ENCODE results near the gene SYCP1. TPM values are rescaled to one million over a fixed set of nuclear protein-coding genes. Genes with fewer than 3 reads are reported as not detected.

Gene SYCP1
- total and polyA plus RNA-seq, 2 of the 13 experiments (the other 11 are each of a cell fraction or from before 2014, with no cell fraction given), result not detected

DNA sequence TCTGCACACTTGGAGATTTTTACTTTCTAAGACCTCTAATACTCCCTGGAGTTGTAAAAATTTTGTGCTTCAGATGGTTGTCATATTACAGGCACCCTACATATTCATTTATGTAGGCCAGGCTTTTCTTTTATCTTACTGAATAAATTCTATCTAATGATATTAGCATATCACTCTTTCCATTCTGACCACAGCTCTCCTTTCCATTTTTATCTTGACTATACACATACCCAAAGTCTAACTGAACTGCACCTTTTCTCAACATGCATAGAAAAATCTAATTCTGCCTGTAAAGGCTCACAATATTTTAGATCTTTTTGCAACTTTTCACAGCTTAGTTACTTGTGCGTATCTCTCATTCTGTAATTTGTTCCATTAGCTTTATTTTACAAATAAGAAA lies 122.2 kb downstream of the SYCP1 start (continued):
- TF ChIP-seq RCOR2 (CRISPR knock-in tag; IDR thresholded peaks at IDR 0.05), result no peak
- TF ChIP-seq KDM2A (CRISPR knock-in tag; IDR thresholded peaks at IDR 0.05; ENCODE audit: borderline replicate concordance, low read depth), result no peak
- no peak for TF ChIP-seq FOXC1 (CRISPR knock-in tag; IDR thresholded peaks at IDR 0.05; ENCODE audit: borderline replicate concordance)
- TF ChIP-seq, protein P1, sequence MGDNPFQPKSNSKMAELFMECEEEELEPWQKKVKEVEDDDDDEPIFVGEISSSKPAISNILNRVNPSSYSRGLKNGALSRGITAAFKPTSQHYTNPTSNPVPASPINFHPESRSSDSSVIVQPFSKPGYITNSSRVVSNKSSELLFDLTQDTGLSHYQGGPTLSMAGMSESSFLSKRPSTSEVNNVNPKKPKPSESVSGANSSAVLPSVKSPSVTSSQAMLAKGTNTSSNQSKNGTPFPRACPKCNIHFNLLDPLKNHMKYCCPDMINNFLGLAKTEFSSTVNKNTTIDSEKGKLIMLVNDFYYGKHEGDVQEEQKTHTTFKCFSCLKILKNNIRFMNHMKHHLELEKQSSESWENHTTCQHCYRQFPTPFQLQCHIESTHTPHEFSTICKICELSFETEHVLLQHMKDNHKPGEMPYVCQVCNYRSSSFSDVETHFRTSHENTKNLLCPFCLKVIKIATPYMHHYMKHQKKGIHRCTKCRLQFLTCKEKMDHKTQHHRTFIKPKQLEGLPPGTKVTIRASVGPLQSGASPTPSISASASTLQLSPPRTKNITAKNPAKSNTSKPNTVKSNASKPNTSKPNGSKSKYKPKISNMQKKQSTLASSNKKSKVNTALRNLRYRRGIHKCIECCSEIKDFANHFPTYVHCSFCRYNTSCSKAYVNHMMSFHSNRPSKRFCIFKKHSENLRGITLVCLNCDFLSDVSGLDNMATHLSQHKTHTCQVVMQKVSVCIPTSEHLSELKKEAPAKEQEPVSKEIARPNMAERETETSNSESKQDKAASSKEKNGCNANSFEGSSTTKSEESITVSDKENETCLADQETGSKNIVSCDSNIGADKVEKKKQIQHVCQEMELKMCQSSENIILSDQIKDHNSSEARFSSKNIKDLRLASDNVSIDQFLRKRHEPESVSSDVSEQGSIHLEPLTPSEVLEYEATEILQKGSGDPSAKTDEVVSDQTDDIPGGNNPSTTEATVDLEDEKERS (CRISPR knock-in tag; IDR thresholded peaks at IDR 0.05), result no peak
- TF ChIP-seq, protein P2, sequence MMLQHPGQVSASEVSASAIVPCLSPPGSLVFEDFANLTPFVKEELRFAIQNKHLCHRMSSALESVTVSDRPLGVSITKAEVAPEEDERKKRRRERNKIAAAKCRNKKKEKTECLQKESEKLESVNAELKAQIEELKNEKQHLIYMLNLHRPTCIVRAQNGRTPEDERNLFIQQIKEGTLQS (CRISPR knock-in tag; IDR thresholded peaks at IDR 0.05), result no peak
- TF ChIP-seq ZNF234 (CRISPR knock-in tag; conservative IDR thresholded peaks at IDR 0.05), result no peak
- no peak for TF ChIP-seq KDM6A (CRISPR knock-in tag; IDR thresholded peaks at IDR 0.05; ENCODE audit: low read depth)

DNA sequence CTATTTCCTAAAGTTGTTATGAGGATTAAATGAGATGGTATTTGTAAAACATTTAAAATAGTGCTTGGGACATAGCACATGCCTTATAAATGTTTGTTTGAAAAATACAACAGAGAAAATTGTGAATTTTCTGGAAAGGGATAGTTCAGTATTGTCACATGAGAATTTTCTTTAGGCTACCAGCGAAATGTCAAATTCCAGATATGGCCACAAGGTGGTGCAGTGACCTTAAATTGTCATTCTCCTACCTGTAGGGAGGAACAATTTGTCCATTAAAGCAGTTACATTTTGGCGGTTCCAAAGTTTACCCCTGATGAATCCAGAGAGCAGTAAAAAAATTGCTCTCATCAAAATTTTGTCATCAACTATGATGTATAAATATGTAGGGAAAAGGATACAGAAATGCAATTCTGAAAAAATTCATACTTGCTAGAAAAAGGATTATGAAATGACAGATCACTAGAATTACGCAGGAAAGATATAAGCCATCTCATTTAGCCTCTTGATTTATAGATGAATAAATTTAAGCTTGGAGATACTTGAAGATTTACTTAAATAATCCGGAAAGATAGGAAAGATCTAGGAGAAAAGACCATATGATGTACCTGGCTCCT lies 124.7 kb downstream of the SYCP1 start:
- no peak overlapping the region for H2AFZ ChIP-seq (ENCODE audit: low read length)
- ChIA-PET CTCF (ENCODE audit: low intra/inter-chr PET ratio, low total read pairs) (interaction anchor here (0.6 to 3.6 kb wide), 5 partner anchors 59 to 134 kb away, joined by 3 to 37 read pairs (median 16); no protein-coding TSS in a partner anchor), POLR2A (no interaction called here)
- H3K27me3 ChIP-seq (ENCODE audit: control insufficient read depth in 1 of 2, insufficient read depth in 2 of 2, low read length in 2 of 2), result no peaks in the 10 kb centered on the region
- in situ Hi-C loops (cut with HindIII; ENCODE audit: extremely low pct_ligation_motif_present, low pct_unique_long_range_greater_than_20kb) (loop anchor here (5.0 kb wide), 1 partner anchor 63 kb away; no protein-coding TSS in a partner anchor), intact Hi-C loops (cut with micrococcal nuclease; ENCODE audit: unreplicated experiment) (loop anchor here (1.0 to 2.0 kb wide), 3 partner anchors 62 to 134 kb away; no protein-coding TSS in a partner anchor)
- 0 out of 3 replicates have a peak, but pooled peaks have one; percentile 27 for ATAC-seq
- no peaks in the 10 kb centered on the region for H4K20me1 ChIP-seq (ENCODE audit: insufficient read depth, low read length)
- H3K79me2 ChIP-seq (ENCODE audit: insufficient read depth, low read length), result no peaks in the 10 kb centered on the region
- H3K4me3 ChIP-seq (replicated peaks in 1 of 3; ENCODE audit: insufficient read depth in 1 of 3, low read depth in 2 of 3, low read length in 3 of 3), result no peak overlapping the region
- H3K4me1 ChIP-seq (ENCODE audit: insufficient read depth, low read length), result no peaks in the 10 kb centered on the region
- H3K9me3 ChIP-seq (ENCODE audit: low read length), result 0 out of 2 replicates have a peak, but pooled peaks cover 11% of the 10 kb centered on the region
- FAIRE-seq, result peak; percentile 64
- no peak overlapping the region for H3K27ac ChIP-seq (ENCODE audit: extremely low read length, insufficient read depth, low read length)
- DNase-seq (ENCODE audit: low spot score), result peak; percentile 45
- H3K36me3 ChIP-seq (replicated peaks in 1 of 2; ENCODE audit: control insufficient read depth in 1 of 2, insufficient read depth in 2 of 2, low read length in 2 of 2), result no peaks in the 10 kb centered on the region
- no peak overlapping the region for H3K9ac ChIP-seq (ENCODE audit: insufficient read depth, low read depth, low read length)
- no peak overlapping the region for H3K4me2 ChIP-seq (ENCODE audit: low read depth, low read length)
- no peak for TF ChIP-seq PPARG (CRISPR knock-in tag; conservative IDR thresholded peaks at IDR 0.05)
- peak; percentile 83 for TF ChIP-seq SMC3 (IDR thresholded peaks at IDR 0.05; ENCODE audit: low read length)
- no peak for TF ChIP-seq ZNF737 (CRISPR knock-in tag; IDR thresholded peaks at IDR 0.05; ENCODE audit: borderline replicate concordance)
- TF ChIP-seq CTCF (CRISPR knock-in tag; IDR thresholded peaks at IDR 0.05), result peak; percentile 79
- peak; percentile 85 for TF ChIP-seq STAG1 (CRISPR knock-in tag; IDR thresholded peaks at IDR 0.05)
- TF ChIP-seq SCMH1 (CRISPR knock-in tag; IDR thresholded peaks at IDR 0.05; ENCODE audit: borderline replicate concordance), result no peak
- no peak for TF ChIP-seq WIZ (CRISPR knock-in tag; IDR thresholded peaks at IDR 0.05)
- peak; percentile 48; the same call in 1 of the 2 replicates for TF ChIP-seq RAD21 (CRISPR knock-in tag; IDR thresholded peaks at IDR 0.05)
- no peak for TF ChIP-seq ADNP (CRISPR knock-in tag; IDR thresholded peaks at IDR 0.05)
- TF ChIP-seq PHF8 (CRISPR knock-in tag; IDR thresholded peaks at IDR 0.05), result no peak
- TF ChIP-seq MEF2D (CRISPR knock-in tag; IDR thresholded peaks at IDR 0.05), result no peak
- no TSS peak for BruUV-seq (replicated peaks)
- 25% methylated on average over 4 of the region's 4 CpGs for WGBS (ENCODE audit: low lambda C conversion rate)
